GM21717 (cell line): ENCODE results near the gene ZCCHC7.
"Not testable (repeated sequence)": the region's sequence is repeated elsewhere in the genome, so short reads cannot be mapped to it uniquely, and the experiment has no call there.

Source experiments
- ATAC-seq: cut with Tn5 transposase; IDR thresholded peaks from one replicate; pipeline ENCODE4 v1.9.1; 2021; ENCODE audit warnings: mild to moderate bottlenecking, moderate library complexity; ENCODE audit not compliant: unreplicated experiment

ZCCHC7 gene

GRCh38 chr9:37390759-37391158, 270.4 kb downstream of the ZCCHC7 start:
- peak; percentile 74 for ATAC-seq

GRCh38 chr9:37392272-37392671, 271.9 kb downstream of the ZCCHC7 start:
- ATAC-seq = no peak

GRCh38 chr9:37395229-37395628, 274.9 kb downstream of the ZCCHC7 start:
- ATAC-seq = no peak

GRCh38 chr9:37395663-37396062, 275.3 kb downstream of the ZCCHC7 start:
- no peak for ATAC-seq

GRCh38 chr9:37397948-37398347, 277.6 kb downstream of the ZCCHC7 start:
- not testable (repeated sequence) for ATAC-seq

- ATAC-seq = no peak
These were observed 278.2 kb downstream of the ZCCHC7 start for GRCh38 chr9:37398464-37399025.

- ATAC-seq = no peak
These were observed 279.0 kb downstream of the ZCCHC7 start for GRCh38 chr9:37399336-37399735.

GRCh38 chr9:37404590-37404989, 284.2 kb downstream of the ZCCHC7 start:
- no peak for ATAC-seq

GRCh38 chr9:37405350-37405749, 285.0 kb downstream of the ZCCHC7 start:
- ATAC-seq = no peak

GRCh38 chr9:37405764-37406380, 285.5 kb downstream of the ZCCHC7 start:
- no peak for ATAC-seq

- ATAC-seq = no peak
These were observed 286.4 kb downstream of the ZCCHC7 start for GRCh38 chr9:37406603-37407401.

GRCh38 chr9:37407468-37407867, 287.1 kb downstream of the ZCCHC7 start:
- no peak for ATAC-seq
